T-helper 2 cell treated with Interferon-gamma antibody and Interleukin-4, amounts not matched to agents 100 ng/mL and 5 ng/mL, for 36 hours (primary cell): Measurements from ENCODE around the gene ADAM30. TPM values are rescaled to one million over a fixed set of nuclear protein-coding genes. Genes with fewer than 3 reads are reported as not detected.

Experiments used
- intact Hi-C: fragments of 100-400 bp; cut with micrococcal nuclease; formaldehyde crosslinking; loops from one replicate; pipeline ENCODE4 v1.15.1; 2023
- total RNA-seq: library from RNA; stranded (reverse); gene quantifications from 2 replicates; pipeline ENCODE4 v1.2.3, GENCODE V29; 2022

The ADAM30 gene
- not detected in 2 replicates for total RNA-seq

- intact Hi-C loops, result no loop called here
These were observed at the start of gene ADAM30 for GRCh38 chr1:119896303-119896702. ADAM30 (minus strand) TSS chr1:119896515; CDS start chr1:119896336, 179 bp downstream.

DNA sequence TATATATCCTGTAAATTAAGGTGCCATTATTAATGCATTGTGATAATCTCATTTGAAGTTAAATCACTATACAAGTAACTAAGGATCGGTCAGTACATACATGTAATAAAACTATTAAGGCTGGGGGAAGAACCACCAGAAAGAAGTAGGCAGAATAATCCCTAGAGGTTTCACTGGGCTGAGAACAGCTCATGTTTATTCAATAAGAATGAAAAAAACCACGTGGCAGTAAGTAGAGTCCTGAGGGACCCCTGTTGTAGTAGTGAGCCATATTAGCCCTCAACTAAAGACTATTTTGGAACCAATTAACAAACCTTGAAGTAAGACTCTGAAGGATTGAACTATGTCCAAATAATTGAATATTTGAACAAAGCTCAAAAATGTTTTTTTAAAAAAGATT, 46.9 kb upstream of the ADAM30 start:
- intact Hi-C loops, result no loop called here

- intact Hi-C loops, result no loop called here
These were observed 45.1 kb upstream of the ADAM30 start for GRCh38 chr1:119941392-119941791.

DNA sequence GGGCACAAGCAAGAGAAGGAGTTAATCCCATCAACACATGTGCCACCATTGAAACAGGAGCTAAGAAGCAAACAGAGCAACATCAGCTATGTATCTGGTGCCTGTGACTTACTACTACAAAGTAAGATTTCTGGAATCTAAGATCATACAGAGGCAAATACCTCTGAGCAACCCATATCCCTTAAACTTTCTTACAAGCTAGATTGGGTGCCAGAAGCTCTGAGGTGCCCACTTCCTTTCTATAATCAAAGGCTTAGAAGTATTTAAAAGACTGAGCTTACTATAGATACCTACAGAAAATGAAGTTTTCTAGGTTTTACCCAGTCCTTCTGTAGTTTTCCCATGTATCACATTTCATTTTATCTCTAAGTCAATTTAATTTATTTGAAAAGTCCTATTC, 44.4 kb upstream of the ADAM30 start:
- intact Hi-C loops, result no loop called here

- intact Hi-C loops, result no loop called here
These were observed 40.9 kb upstream of the ADAM30 start for GRCh38 chr1:119937198-119937597.

DNA sequence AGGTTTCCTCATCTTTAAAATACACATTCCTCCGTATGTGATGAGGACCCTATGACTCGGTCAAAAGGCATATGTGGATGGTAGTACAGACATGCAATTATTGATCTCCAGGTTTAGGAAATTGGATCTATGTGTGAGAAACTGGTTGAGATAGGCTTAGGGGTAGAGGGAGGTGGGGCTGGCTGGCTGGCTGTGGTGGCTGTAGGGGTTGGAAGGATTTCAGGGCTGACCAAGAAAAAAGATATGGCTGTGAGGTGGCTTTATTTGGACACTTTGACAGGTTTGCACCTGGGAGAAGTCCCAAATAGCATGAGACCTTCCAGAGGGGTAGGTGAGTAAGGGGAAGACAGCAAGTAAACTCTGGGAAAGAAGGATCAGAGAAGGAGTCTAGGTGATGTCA, 39.6 kb upstream of the ADAM30 start:
- intact Hi-C loops, result no loop called here

DNA sequence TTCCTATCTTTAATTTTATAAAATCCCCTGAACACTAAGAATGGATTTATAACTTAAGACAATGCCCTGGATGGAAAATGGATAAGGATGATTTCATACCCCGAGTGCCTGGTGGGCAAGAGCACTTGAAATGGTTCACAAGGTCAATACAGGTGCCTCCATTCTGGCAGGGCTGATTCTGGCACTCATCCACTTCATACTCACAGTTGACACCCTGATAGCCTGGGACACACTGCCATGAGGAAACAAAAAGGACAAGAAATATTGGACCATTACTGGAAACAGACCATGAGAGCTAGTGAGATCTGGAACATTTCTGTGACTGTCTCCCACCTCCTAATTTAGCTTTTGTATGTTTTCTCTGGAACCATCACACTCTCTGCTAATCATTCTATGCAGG, 39.1 kb upstream of the ADAM30 start:
- intact Hi-C loops, result no loop called here

GRCh38 chr1:119933397-119933796, 37.1 kb upstream of the ADAM30 start:
- intact Hi-C loops, result no loop called here

- intact Hi-C loops, result no loop called here
These were observed 33.5 kb upstream of the ADAM30 start for GRCh38 chr1:119929643-119930315.

DNA sequence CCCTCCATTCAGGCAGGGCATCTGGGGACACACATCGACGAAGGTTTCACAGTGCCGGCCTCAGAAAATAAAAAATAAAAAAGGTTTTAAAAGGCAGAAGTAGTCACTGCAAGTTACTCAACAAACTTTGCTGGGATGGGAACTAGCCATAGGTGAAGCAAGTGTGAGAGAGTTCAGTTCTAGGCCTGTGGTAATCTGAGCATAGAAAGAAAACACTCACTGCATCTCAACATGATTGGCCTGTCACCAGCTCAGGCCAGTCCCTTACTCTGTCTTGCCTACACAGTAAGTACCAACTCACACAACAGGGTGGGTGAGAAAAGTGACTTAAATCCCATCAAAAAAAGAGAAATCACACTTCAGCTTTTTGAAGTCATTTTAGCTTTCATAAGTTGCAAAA, 30.2 kb upstream of the ADAM30 start:
- intact Hi-C loops, result no loop called here

DNA sequence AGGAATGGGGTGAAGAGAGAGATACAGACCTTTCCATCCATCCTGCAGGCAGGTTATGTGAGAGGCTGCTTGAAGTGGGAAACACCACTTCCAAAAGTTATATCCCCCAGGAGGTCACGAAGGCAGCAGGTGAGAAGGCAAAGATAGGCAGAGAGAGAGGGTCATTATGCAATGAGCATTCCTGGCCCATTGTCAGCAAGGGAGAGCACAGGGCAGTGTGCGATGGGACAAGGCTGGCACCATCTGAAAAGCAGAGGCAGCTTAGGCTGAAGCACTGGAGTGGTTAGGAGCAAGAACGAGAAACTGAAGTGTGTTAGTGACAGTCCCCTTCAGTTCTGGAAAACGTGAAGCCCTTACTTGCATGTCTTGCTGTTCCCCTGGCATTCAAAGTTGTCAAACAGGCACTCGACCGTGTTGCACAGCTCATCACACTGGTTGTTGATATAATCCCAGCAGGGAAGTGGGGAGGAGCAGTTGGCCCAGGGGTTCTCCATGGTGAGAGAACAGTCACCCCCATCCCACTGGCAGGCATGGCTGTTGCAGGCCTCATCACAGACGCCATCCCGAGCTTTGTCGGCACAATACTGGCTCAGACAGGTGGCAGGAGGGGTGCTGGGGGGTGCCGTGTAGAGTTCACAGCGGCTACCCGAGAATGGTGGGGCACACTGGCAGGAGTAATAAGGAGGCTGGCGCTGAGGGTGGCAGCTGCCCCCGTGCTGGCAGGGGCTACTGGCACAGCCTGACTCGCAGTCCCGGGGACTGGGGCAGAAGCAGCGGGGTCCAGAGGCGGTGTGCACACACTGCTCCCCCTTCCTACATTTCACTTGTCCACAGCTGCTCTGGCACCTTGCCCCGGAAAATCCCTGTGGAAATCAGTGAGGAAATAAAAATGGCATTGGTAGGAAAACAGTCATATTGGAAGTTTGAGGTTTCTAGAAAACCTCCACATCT, 28.9 kb upstream of the ADAM30 start:
- intact Hi-C loops, result no loop called here

DNA sequence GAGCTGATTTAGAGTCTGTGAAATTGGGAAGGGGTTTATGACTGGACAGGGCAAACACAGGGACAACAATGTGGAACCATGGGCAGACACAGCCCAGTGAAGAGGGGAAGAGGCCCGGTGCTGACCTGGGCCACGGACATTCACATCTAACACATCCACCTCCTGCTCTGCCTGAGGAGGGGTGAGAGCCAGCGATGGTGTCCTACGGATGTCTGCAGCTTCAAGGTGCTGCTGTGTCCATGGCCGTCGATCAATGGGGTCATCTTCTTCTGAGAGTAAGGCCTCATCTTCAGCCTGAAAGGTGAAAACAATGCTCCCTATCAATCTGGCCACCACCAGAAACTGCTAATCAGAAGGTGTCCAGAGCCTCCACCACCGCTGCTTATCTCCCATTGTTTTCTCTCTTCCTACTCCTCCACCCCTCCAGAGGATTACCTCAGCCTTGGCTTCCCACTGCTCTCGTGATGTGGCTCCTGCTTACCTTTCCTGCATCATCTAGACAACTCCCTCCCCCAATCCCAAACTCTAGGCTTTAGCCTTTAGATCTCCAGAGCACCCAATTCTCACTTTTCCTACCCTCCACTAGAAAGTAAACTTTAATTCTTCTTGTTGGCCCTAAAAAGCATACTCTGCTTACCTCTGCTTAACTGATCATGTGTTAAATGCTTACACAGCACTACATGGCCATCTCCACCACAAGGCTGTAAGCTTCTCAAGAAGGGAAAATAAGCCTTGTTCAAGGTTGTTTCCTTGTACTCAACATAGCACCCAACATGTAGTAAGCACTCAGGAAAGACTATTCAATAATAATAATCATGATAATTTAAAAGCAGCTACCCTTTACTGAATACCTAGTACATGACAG, 24.0 kb upstream of the ADAM30 start:
- intact Hi-C loops, result no loop called here

GRCh38 chr1:119919241-119919640, 22.9 kb upstream of the ADAM30 start:
- intact Hi-C loops, result no loop called here

DNA sequence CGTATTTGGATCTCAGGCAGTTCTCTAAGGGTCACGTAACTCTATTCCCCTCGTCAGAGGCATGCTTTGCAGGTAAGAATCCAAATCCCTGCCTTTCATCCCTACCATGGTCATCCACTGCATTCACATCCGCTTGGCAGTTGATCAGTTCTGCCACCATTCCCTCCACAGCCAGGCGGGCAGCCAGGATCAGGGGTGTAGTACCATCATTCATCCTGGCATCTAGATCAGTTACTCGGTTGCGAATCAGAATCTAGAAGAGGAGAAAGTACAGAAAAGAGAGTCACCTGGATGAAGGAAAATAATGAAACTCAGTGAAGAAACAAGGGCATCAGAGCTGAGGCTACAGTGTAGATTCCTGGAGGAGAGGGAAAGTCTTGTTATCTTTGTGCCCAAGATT, 22.0 kb upstream of the ADAM30 start:
- intact Hi-C loops, result no loop called here

GRCh38 chr1:119917304-119918055, 21.2 kb upstream of the ADAM30 start:
- intact Hi-C loops, result no loop called here

GRCh38 chr1:119915517-119915916, 19.2 kb upstream of the ADAM30 start:
- intact Hi-C loops, result no loop called here

DNA sequence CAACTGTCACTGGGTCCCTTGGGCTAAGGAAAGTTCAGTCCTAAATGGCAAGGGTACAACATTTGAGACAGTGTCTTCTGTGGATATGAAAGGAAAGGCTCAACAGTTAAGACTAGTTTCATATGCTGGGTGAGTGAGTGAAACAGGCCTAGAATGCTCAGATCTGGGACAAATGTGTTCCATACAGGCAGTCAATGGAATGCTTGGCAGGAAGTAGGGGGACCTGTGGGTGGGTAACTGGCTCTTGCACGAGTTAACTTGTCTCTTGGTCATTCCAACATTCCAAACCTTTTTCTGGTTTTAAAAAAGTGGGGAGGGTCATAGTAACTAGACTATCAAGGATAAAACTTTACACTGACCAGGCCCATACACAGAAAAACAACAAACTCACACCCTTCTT, 17.8 kb upstream of the ADAM30 start:
- intact Hi-C loops, result no loop called here

GRCh38 chr1:119912963-119913362, 16.6 kb upstream of the ADAM30 start:
- intact Hi-C loops, result no loop called here

- intact Hi-C loops, result no loop called here
These were observed 15.5 kb upstream of the ADAM30 start for GRCh38 chr1:119911775-119912174.

DNA sequence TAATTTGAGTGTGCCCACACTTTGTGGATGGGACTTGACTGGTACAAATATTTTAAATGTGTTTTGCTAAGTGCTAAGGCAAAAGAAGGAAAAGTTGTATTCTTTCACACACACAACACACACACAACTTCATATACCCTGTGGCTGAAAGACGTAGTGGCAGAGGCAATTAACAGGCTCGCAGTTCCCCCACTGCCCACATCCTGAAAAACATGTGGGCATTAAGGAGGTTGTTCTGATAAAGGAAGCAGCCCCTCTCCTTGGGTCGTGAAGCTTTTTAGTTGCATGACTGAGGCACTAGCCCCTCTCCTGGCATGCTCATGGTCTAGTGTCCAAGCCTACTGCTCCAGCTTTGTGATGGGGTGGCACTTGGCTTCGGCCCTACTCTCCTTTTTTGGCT, 14.3 kb upstream of the ADAM30 start:
- intact Hi-C loops, result no loop called here
